HG03103 (cell line): Measurements from ENCODE around the gene KRT34.
"Not testable (repeated sequence)": the region's sequence is repeated elsewhere in the genome, so short reads cannot be mapped to it uniquely, and the experiment has no call there.

Source experiments
- ATAC-seq: cut with Tn5 transposase; IDR thresholded peaks from one replicate; pipeline ENCODE4 v1.9.1; 2021; ENCODE audit warnings: low read depth; ENCODE audit not compliant: unreplicated experiment

KRT34 gene

DNA sequence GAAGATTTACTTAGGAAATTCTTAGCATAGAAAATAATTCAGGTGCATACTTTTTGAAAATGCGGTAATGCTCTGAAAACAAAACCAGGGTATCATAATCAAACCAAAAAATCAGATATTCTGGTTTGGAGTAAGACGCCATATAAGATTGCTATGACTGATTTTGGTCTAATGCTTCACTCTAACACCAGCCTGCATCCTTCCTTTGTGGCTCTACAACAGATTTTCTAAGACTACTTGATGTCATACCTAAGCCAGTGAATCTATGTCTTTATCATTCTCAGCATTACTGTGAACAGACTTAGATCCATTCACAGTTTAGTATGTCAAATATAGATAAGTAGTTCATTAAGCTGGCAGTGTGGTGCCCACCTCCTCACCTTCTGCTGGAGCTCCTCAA, 13.1 kb downstream of the KRT34 start:
- no peak for ATAC-seq

DNA sequence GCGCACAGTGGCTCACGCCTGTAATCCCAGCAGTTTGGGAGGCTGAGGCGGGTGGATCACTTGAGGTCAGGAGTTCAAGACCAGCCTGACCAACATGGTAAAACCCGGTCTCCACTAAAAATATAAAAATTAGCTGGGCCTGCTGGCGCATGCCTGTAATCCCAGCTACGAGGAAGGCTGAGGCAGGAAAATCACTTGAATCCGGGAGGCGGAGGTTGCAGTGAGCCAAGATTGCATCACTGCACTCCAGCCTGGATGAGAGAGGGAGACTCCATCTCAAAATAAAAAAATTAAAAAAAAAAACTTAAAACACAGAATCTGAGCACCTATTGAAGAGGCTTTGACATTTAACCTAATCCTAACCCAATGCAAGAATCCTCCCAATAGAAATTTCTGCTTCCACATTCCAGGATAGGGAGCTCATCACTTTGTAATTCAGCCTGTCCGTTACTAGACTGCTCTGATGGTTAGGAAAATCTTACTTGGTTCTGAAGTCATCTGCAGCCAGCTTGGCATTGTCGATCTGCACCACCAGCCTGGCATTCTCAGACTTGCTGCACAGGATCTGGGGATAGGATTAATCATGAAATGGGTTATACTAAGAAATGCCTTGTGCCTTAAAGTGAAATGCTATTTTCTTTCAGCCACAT, 14.6 kb downstream of the KRT34 start:
- ATAC-seq, result no peak

DNA sequence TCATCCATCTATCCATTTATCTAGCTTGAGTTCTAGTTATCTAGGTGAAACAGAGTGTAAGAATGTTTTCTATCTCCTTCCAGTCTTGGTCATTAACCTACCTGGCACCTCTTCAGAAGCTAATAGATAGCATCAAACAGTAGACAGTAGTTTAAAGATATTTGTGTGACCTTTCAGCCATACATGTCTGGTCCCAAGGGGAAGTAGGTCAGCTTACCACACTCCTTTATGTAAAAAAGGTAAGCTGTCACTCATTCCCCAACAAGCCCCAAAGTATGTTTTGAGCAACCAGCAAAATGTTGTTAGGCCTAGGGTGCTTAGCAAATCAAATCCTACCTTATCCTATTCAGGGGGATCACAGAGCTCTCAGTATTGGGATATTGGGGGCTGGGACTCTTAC, 16.0 kb downstream of the KRT34 start:
- no peak for ATAC-seq

DNA sequence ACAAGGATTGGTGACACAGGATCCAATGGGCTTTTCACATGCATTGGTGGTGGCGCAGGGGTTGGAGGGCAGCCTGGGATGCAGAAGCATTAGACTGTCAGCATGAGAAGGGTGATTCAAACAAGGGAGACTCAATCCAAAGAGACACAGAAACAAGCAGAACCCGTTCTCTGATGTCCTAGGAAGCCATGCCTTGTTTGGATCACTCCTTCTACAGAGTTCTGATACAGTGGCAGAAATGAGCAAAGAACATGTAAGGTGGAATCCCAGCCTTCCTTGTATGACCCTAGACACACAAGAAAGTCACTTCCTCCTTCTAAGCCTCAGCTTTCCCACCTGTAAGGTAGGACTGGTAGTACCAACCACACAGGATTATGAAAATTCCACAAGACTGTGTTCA, 18.2 kb downstream of the KRT34 start:
- ATAC-seq, result no peak

DNA sequence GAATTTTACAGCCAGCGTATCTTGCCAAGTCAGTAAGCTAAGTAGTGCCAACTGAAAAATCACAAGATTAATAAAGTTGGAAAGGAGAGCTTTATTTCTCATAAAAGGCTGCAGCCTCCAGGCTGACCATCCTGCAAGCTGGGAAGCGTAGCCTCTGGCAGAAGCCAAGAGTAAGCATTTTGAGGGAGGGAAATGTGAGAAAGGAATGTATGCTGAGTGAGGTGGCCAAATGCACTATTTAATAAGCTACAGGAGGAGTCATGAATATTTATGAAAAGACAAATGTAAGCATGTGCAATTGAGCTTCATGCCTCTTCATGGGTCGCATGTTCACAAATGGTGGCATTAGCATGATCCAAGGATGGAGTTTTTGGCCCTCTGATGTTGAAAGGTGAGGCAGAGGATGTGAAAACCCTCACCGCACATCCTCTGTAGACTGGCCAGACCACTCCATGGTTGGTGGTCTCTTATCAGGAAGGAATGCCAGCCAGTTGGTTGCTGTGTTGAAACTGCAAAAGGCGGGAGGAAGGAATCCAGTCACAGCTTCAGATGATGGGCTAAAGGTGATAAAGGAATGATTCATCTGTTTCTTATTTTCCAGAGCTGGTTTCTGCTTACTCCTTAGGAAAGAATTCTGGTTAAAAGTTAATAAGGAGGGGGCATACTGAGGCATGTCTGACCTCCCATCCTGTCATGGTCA, 21.7 kb downstream of the KRT34 start:
- ATAC-seq, result no peak

DNA sequence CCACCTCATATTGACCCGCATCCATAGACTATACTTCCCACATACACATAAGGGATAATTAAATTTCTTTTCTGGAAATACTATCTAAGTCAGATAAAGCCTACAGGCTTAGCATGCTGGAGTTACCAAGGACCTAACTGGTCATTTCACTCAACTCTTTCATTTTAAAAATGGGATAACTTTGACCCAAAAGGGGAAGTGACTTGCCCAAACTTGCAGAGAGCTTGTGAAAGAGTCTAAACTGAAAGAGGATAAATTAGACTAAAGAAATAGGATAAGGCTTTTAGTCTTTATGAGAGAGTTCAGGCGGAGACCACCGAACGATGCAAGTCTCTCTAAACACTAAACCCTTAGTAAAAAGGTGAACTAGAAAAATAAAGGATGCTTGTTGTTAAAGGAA, 27.6 kb downstream of the KRT34 start:
- no peak for ATAC-seq

- no peak for ATAC-seq
Measured at GRCh38 chr17:41352597-41353366, 29.3 kb downstream of the KRT34 start.

DNA sequence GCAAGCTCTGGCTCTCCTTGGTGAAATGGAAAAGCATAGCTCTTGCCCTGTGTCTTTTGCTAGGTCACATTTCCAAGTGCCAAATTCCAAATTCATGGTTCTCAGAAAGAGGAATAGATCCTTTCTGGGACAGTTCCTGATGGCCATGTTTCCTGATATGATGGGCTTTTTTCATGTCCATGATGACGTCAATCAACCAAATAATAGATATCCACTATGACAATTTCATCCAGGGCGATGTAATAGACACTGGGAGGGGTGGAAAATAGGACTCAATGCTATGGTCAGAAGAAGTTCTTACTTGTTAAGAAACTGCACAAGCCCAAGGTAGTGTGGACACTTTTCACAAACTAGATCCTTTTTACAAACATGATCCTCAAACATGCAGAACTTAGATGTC, 30.9 kb downstream of the KRT34 start:
- no peak for ATAC-seq

- ATAC-seq, result not testable (repeated sequence)
Measured at GRCh38 chr17:41350381-41350878, 31.7 kb downstream of the KRT34 start, which contains the start of gene KRT33A. Gene KRT33A (minus strand): TSS chr17:41350828. CDS start chr17:41350767, 61 bp downstream.

GRCh38 chr17:41347869-41348760, 34.0 kb downstream of the KRT34 start:
- ATAC-seq, result no peak

GRCh38 chr17:41346421-41346820, 35.7 kb downstream of the KRT34 start:
- not testable (repeated sequence) for ATAC-seq

DNA sequence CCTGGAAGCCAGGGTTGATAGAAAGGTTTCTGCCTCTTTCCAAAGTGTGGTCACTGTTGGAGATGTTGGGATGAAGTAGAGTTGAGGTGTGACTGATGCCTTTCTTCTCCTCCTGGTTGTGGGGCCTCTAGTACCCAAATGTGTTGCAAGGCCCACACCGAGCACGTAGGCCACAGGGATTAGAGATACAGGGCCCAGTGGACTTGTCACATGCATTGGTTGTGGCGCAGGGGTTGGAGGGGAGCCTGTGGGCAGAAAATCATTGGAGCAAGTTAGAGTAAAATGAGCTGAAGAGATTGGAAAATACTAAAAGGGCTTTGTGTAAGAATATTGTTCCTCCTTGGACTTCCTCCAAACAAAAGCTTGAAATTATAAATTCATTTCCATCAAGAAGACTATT, 36.1 kb downstream of the KRT34 start:
- no peak for ATAC-seq

DNA sequence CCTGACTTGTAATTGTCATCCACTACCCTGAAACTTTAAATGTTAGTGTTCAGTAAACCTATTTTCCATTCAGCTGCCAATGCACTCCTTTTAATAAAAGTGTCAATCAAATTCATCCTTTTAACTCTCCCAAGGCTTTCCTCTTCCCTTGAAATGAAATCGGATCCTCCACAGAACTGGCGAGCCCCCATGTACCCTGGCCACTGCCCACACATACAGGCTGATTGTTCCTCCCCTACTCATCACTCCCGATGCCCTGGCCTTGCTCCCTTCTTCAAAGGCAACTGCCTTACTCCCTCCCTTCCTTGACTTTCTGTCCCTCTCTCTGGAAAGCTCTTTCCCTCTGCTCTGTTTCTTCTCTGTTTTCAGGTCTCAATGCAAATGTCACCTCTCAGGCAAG, 39.1 kb downstream of the KRT34 start:
- no peak for ATAC-seq

DNA sequence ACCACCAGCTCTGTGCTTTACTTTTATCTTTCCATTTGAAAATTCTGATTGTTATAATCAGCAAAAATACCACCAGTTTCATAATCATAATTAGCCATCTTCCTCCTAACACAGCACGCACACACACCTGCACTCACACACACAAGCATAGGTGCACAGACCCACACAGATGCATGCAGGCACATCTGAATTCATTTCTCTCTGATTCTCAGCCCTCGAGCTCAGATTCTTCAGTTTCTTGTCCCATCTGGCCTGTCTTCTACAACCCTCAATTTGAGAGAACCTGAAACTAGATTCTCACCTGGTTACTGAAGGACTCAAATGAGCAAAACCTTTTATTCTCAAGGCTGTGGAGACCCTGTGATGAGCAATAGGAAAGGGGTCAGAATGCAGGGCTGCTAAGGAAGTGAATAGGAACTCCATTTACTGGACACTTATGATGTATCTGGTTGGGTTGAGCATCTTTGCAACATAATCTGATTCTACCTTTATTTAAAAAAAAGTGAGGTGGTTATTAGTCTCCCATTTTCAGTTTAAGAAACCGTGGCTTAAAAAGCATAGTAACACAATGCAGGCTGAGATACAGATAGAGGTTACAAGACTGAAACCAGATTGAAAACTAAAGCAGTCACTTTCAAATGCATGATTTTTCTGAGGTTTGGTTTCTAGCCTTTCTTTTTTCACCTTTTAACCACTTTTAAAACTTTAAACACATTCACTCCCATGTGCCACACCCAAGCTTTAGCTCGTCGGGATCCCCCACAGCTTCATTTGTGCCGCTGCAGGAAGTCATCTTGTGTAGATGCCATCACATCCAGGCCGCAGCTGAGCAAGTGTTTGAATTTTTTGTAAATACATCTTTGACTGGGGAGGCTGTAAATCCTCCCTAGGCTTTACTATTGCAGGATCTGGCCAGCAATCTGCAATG, 40.9 kb downstream of the KRT34 start:
- no peak for ATAC-seq

- no peak for ATAC-seq
Measured at GRCh38 chr17:41340494-41340893, 41.6 kb downstream of the KRT34 start.

DNA sequence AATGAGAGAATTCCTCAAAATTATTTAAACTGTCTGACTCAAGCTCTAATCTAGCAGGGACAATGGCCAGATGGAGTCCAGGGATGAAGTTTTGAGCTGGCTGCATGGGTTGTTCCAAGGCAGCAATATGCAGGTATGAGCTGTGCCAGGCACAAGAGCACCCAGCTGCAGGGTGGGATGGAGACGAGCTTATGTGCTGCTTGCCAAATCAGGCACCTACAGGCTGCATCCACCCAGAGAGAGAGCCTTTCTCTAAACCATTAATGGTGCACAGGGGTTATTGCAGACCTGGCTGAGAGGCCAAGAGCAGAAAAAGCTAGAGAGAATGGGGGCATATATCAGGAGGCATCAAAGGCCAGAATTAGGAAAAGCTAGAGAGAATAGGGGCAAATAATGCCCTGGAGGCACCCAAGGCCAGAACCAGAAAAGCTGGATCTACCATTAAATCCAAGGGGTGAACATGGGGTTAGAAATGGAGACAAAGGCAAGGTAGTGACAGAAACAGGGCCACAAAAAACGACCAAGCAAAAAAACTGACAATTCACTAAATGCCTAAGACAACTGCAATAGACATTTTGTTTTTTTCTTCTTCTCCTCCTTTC, 42.4 kb downstream of the KRT34 start:
- no peak for ATAC-seq

DNA sequence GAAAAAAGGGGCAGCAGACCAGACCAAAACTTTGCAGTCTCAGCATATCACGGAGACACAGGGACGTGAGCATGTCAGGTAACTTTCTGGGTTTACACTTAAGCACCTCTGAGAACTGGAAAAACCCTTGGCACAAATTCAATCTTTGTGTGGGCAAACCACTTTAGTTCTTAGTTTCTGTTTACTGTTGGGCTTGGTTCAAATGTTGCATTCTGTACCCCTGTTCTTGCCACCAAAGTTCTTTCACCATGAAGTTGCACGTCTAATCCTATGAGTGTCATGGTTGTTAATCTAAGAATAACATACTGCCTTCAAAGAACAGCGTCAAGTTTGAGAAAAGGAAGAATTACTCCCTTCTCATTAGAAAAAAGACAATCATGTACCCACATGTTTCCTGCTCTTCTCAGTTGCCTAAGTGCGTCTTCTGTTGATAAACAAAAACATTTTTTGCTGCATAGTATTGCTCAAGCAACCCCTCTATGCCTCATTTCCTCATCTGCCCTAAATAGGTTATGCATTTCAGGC, 43.1 kb downstream of the KRT34 start:
- no peak for ATAC-seq

GRCh38 chr17:41335747-41336146, 46.4 kb downstream of the KRT34 start:
- no peak for ATAC-seq
